Kidney epithelial cell (primary cell): ENCODE data around the gene TRIM44. TPM values are rescaled to one million over a fixed set of nuclear protein-coding genes. Genes with fewer than 3 reads are reported as not detected.

Experiments
- DNase-seq: peaks from one replicate; pipeline ENCODE4 v3.0.0-alpha.2; 2010; ENCODE audit warnings: low read depth
- H3K27me3 ChIP-seq: 2 replicates; pipeline ENCODE4 v1.6.0; 2011; ENCODE audit warnings: low read length; ENCODE audit not compliant: control insufficient read depth, insufficient read depth
- H3K36me3 ChIP-seq: 2 replicates; pipeline ENCODE4 v1.5.1; 2011; ENCODE audit warnings: low read length; ENCODE audit not compliant: control insufficient read depth, insufficient read depth
- H3K4me3 ChIP-seq: 2 replicates; pipeline ENCODE4 v1.5.1; 2011; ENCODE audit warnings: low read depth, mild to moderate bottlenecking, control low read depth, low read length
- total RNA-seq: library from RNA; depleted of rRNA; stranded (reverse); fragments of >200 nt; gene quantifications from 2 replicates; pipeline ENCODE4 v1.2.3, GENCODE V29; 2015
- TF ChIP-seq, protein P1 (sequence below): IDR thresholded peaks from 2 replicates; pipeline ENCODE4 v1.5.1; 2011; ENCODE audit warnings: mild to moderate bottlenecking, moderate library complexity, low read length, control low read depth, inconsistent platforms; ENCODE audit not compliant: insufficient read depth, poor library complexity, severe bottlenecking

Gene TRIM44
- total RNA-seq, 1 donor from 2014 or later: 40.9 TPM

DNA sequence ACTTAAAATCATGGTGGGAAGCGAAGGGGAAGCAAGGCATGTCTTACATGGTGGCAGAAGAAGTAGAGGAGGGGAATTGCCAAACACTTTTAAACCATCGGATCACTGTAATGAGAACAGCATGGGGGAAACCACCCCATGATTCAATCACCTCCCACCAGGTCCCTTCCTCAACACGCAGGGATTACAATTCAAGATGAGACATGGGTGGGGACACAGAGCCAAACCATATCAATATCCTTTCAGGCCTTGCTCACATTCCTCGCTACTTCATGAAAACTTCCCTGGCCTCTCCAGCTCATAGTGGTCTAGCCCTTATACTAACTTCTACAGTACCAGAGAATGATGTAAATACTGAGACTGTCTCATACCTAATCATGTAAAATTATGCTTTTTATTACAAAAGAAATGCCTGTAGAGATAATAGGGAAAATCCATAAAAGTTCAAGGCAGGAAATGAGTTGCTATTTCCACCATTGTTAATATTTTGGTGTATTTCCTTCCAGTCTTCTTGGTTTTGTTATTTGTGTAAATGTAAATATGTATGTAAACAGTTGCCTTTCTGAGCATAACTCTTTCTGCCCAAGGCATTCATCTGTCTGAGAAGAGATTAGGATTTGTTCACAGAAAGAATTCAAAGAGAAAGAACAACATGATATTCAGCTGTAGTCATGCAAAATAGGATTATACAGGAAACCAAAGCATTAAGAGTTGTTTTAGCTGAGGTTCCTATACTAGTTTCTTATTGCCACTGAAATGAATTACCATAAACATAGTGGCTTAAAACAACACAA is 177.0 kb downstream of the TRIM44 start:
- no peaks in the 10 kb centered on the region for H3K36me3 ChIP-seq
- DNase-seq: no peak
- no peak overlapping the region for H3K4me3 ChIP-seq
- no peaks in the 10 kb centered on the region for H3K27me3 ChIP-seq
- TF ChIP-seq, protein P1, sequence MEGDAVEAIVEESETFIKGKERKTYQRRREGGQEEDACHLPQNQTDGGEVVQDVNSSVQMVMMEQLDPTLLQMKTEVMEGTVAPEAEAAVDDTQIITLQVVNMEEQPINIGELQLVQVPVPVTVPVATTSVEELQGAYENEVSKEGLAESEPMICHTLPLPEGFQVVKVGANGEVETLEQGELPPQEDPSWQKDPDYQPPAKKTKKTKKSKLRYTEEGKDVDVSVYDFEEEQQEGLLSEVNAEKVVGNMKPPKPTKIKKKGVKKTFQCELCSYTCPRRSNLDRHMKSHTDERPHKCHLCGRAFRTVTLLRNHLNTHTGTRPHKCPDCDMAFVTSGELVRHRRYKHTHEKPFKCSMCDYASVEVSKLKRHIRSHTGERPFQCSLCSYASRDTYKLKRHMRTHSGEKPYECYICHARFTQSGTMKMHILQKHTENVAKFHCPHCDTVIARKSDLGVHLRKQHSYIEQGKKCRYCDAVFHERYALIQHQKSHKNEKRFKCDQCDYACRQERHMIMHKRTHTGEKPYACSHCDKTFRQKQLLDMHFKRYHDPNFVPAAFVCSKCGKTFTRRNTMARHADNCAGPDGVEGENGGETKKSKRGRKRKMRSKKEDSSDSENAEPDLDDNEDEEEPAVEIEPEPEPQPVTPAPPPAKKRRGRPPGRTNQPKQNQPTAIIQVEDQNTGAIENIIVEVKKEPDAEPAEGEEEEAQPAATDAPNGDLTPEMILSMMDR: no peak

GRCh38 chr11:35841733-35842132 is 179.2 kb downstream of the TRIM44 start:
- Histone ChIP-seq H3K4me3 (no peak overlapping the region), H3K27me3 (no peaks in the 10 kb centered on the region), H3K36me3 (no peaks in the 10 kb centered on the region)
- TF ChIP-seq, protein P1: no peak
- DNase-seq: no peak

DNA sequence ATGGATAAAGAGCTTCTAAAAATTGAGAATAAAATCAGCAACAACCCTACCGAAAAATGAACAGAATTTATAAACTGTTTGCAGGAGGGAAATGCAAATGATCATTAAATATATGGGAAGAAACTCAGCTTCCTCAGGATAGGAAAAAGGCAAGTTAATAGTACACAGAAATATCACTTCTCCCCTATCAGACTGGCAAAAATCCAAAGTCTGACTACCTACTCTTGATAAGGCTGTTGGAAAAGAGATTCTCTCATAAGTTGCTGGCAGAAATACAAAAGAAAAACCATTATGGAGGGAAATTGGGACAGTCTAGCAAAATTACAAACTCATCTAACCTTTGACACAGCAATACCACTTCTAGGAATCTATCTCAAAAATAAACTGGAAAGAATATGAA is 180.4 kb downstream of the TRIM44 start:
- TF ChIP-seq, protein P1: no peak
- Histone ChIP-seq H3K36me3 (no peaks in the 10 kb centered on the region), H3K4me3 (no peak overlapping the region), H3K27me3 (no peaks in the 10 kb centered on the region)
- no peak for DNase-seq

DNA sequence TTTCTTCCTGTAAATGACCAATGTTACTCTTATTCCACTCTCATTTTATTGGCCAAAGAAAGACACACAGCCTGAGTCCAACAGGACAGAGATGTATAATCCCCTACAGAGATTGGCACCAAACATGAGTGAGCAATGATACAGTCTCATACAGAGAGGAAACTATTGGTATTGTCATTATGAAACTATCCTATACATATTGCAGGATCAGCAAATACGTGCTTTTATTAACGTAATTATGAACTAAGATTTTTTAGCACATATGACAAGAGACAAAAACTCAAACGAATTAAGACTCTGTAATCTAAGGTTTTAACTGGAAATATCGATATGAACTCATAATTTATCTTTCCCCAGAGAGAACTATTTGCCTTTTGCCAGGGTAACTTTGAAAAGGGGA is 182.0 kb downstream of the TRIM44 start:
- no peak for DNase-seq
- no peaks in the 10 kb centered on the region for H3K27me3 ChIP-seq
- H3K36me3 ChIP-seq: no peaks in the 10 kb centered on the region
- TF ChIP-seq, protein P1: no peak
- H3K4me3 ChIP-seq: no peak overlapping the region

DNA sequence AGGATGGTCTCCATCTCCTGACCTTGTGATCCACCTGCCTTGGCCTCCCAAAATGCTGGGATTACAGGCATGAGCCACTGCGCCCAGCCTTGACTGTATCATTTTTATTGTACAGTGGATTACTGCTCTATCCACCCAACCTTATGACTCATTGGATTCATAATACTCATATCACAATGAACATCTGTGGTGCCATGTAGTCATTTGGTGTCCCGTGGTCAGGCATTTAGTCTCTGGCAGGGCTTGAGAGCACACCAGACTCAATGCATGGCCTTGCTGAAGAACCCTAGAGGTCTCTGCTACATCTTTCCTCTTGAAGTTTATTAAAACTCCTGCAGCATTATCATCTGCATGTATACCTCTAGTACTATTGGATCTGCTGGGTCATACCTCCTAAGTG is 183.3 kb downstream of the TRIM44 start:
- TF ChIP-seq, protein P1: no peak
- H3K27me3 ChIP-seq: no peaks in the 10 kb centered on the region
- no peaks in the 10 kb centered on the region for H3K36me3 ChIP-seq
- no peak overlapping the region for H3K4me3 ChIP-seq
- DNase-seq: no peak

GRCh38 chr11:35846874-35847273 is 184.3 kb downstream of the TRIM44 start:
- no peaks in the 10 kb centered on the region for H3K36me3 ChIP-seq
- no peak overlapping the region for H3K4me3 ChIP-seq
- TF ChIP-seq, protein P1: no peak
- DNase-seq: no peak
- no peaks in the 10 kb centered on the region for H3K27me3 ChIP-seq
